GM23338 (cell line): ENCODE data around the gene KRT85. TPM values are rescaled to one million over a fixed set of nuclear protein-coding genes. Genes with fewer than 3 reads are reported as not detected.

Experiments
- ATAC-seq: fragments of 200-7000 bp; cut with Tn5 transposase; 3 replicates; pipeline ENCODE4 v1.9.1; 2020
- DNase-seq: peaks from one replicate; pipeline ENCODE4 v3.0.0-alpha.2; 2015; ENCODE audit warnings: low spot score
- H2AFZ ChIP-seq: fragments of 200-600 bp; sonication (generic); 2 replicates; pipeline ENCODE4 v1.8.0; 2016; ENCODE audit warnings: antibody characterized with exemption, mild to moderate bottlenecking, moderate library complexity
- H3F3A ChIP-seq: fragments of 200-600 bp; sonication (generic); replicated peaks from 2 replicates; pipeline ENCODE4 v1.8.0; 2017; ENCODE audit warnings: antibody characterized with exemption, mixed run types, low read depth
- H3K27ac ChIP-seq: fragments of 200-600 bp; sonication (generic); 2 replicates; pipeline ENCODE4 v1.6.1; 2016; ENCODE audit warnings: low read depth
- H3K27me3 ChIP-seq: fragments of 200-600 bp; sonication (generic); 2 replicates; pipeline ENCODE4 v1.8.0; 2016; ENCODE audit warnings: mild to moderate bottlenecking, mixed run types, moderate library complexity; ENCODE audit not compliant: insufficient read depth
- H3K36me3 ChIP-seq: fragments of 200-600 bp; sonication (generic); 2 replicates; pipeline ENCODE4 v1.8.0; 2016; ENCODE audit warnings: mild to moderate bottlenecking; ENCODE audit not compliant: insufficient read depth
- H3K4me1 ChIP-seq: fragments of 200-600 bp; sonication (generic); 2 replicates; pipeline ENCODE4 v1.8.0; 2016; ENCODE audit warnings: mild to moderate bottlenecking, moderate library complexity; ENCODE audit not compliant: insufficient read depth
- H3K4me2 ChIP-seq: fragments of 200-600 bp; sonication (generic); 2 replicates; pipeline ENCODE4 v1.7.1; 2017; ENCODE audit warnings: mixed run types
- H3K4me3 ChIP-seq: fragments of 200-600 bp; sonication (generic); 2 replicates; pipeline ENCODE4 v1.6.1; 2016; ENCODE audit warnings: mixed run types
- H3K79me2 ChIP-seq: fragments of 200-600 bp; sonication (generic); replicated peaks from 2 replicates; pipeline ENCODE4 v1.8.0; 2017; ENCODE audit warnings: mild to moderate bottlenecking; ENCODE audit not compliant: insufficient read depth
- H3K9me2 ChIP-seq: fragments of 200-600 bp; sonication (generic); 2 replicates; pipeline ENCODE4 v1.8.0; 2017; ENCODE audit not compliant: insufficient read depth
- H4K20me1 ChIP-seq: fragments of 200-600 bp; sonication (generic); replicated peaks from 2 replicates; pipeline ENCODE4 v1.8.0; 2017; ENCODE audit warnings: mild to moderate bottlenecking; ENCODE audit not compliant: insufficient read depth
- H3K27ac Mint-ChIP-seq: 2 replicates; pipeline ENCODE4 v1.8.0; 2020; ENCODE audit warnings: inconsistent platforms, mild to moderate bottlenecking, moderate library complexity, mixed read lengths
- H3K27me3 Mint-ChIP-seq: 3 replicates; pipeline ENCODE4 v1.8.0; 2022; ENCODE audit warnings: low read depth, mild to moderate bottlenecking, moderate library complexity, mixed read lengths, inconsistent platforms; ENCODE audit not compliant: insufficient read depth, poor library complexity
- H3K36me3 Mint-ChIP-seq: 3 replicates; pipeline ENCODE4 v1.8.0; 2021; ENCODE audit warnings: low read depth, mild to moderate bottlenecking, inconsistent platforms, moderate library complexity, mixed read lengths
- H3K4me1 Mint-ChIP-seq: 3 replicates; pipeline ENCODE4 v1.8.0; 2020; ENCODE audit warnings: mild to moderate bottlenecking, inconsistent platforms, mixed read lengths
- H3K4me3 Mint-ChIP-seq: 3 replicates; pipeline ENCODE4 v1.8.0; 2021; ENCODE audit warnings: moderate library complexity, mild to moderate bottlenecking, inconsistent platforms, mixed read lengths
- H3K9me3 Mint-ChIP-seq: 3 replicates; pipeline ENCODE4 v1.8.0; 2020; ENCODE audit warnings: moderate library complexity, mild to moderate bottlenecking, inconsistent platforms, mixed read lengths
- CREB1 ChIP-seq: fragments of 250-450 bp; sonication (Bioruptor Pico); IDR thresholded peaks from 2 replicates; pipeline ENCODE4 v1.5.0; 2020; ENCODE audit warnings: low read depth, mild to moderate bottlenecking, moderate library complexity
- POLR2AphosphoS5 ChIP-seq: IDR thresholded peaks from 2 replicates; pipeline ENCODE4 v1.6.1; 2016; ENCODE audit warnings: antibody characterized with exemption, low read depth
- ZNF331 ChIP-seq: fragments of 250-450 bp; sonication (Bioruptor Pico); IDR thresholded peaks from 2 replicates; pipeline ENCODE4 v1.5.0; 2020; ENCODE audit warnings: low read depth, mild to moderate bottlenecking, moderate library complexity
- ZNF462 ChIP-seq: fragments of 250-450 bp; sonication (Bioruptor Pico); IDR thresholded peaks from 2 replicates; pipeline ENCODE4 v1.5.0; 2020; ENCODE audit warnings: mild to moderate bottlenecking, moderate library complexity
- polyA plus RNA-seq: library from polyadenylated mRNA; unstranded; fragments of >200 nt; fragmentation: Nextera tagmentation; extraction: Ambion mirVana; gene quantifications from 2 replicates; pipeline ENCODE4 v1.2.1, GENCODE V29; 2016
- total RNA-seq: library from RNA; depleted of rRNA; stranded (reverse); fragments of >200 nt; shearing (Covaris generic); gene quantifications from 2 replicates; pipeline ENCODE4 v1.2.3, GENCODE V29; 2014

The KRT85 gene
- total and polyA plus RNA-seq, 2 experiments from 2014 or later, result not detected

- TF ChIP-seq ZNF462 (CRISPR knock-in tag) (no peak), ZNF331 (CRISPR knock-in tag) (no peak), CREB1 (no peak)
Observed at GRCh38 chr12:52360106-52360662, 7.1 kb downstream of the KRT85 start (continued).

- Histone ChIP-seq H3K27me3 (no peaks in the 10 kb centered on the region), H3K27ac (no peak overlapping the region), H3F3A (no peaks in the 10 kb centered on the region), H3K36me3 (no peaks in the 10 kb centered on the region), H3K4me2 (no peak overlapping the region), H3K4me3 (no peak overlapping the region), H4K20me1 (no peaks in the 10 kb centered on the region), H3K79me2 (no peaks in the 10 kb centered on the region), H3K9me2 (no peaks in the 10 kb centered on the region), H3K4me1 (no peaks in the 10 kb centered on the region), H2AFZ (no peak overlapping the region)
- no peak overlapping the region for H3K4me3 Mint-ChIP-seq
- peaks cover 9% of the 10 kb centered on the region for H3K4me1 Mint-ChIP-seq
- TF ChIP-seq POLR2AphosphoS5, result no peak
- H3K36me3 Mint-ChIP-seq, result no peaks in the 10 kb centered on the region
- H3K27ac Mint-ChIP-seq, result no peak overlapping the region
- DNase-seq (no peak), ATAC-seq (no peak)
- no peaks in the 10 kb centered on the region for H3K9me3 Mint-ChIP-seq
- no peaks in the 10 kb centered on the region for H3K27me3 Mint-ChIP-seq
Observed at GRCh38 chr12:52359621-52360061, 7.6 kb downstream of the KRT85 start.
